Activated T-helper 9 cell treated with anti-CD3 and anti-CD28 coated beads, Interleukin-2, amount 50 U/mL, for 16 hours (primary cell): ENCODE data around the gene SEC31B.

Source experiments
- DNase-seq: peaks from one replicate; pipeline ENCODE4 v3.0.0-alpha.2; 2020; ENCODE audit warnings: low read depth

SEC31B gene

GRCh38 chr10:100519311-100520051, at the start of gene SEC31B:
SEC31B (minus strand) TSS chr10:100519861; CDS start chr10:100516952, 2,909 bp downstream.
- DNase-seq, result no peak

- no peak for DNase-seq
Observed at GRCh38 chr10:100568912-100569311, 49.3 kb upstream of the SEC31B start.

- DNase-seq, result no peak
Observed at GRCh38 chr10:100567826-100568225, 48.2 kb upstream of the SEC31B start.

GRCh38 chr10:100567249-100567648, 47.6 kb upstream of the SEC31B start:
- DNase-seq, result no peak

- DNase-seq, result no peak
Observed at GRCh38 chr10:100566561-100566960, 46.9 kb upstream of the SEC31B start.

- DNase-seq, result no peak
Observed at GRCh38 chr10:100565206-100565985, 45.7 kb upstream of the SEC31B start.

- peak; percentile 72 for DNase-seq
Observed at GRCh38 chr10:100562008-100562672, 42.5 kb upstream of the SEC31B start.

GRCh38 chr10:100561005-100561404, 41.3 kb upstream of the SEC31B start:
- no peak for DNase-seq

GRCh38 chr10:100560248-100560647, 40.6 kb upstream of the SEC31B start:
- DNase-seq, result no peak

- no peak for DNase-seq
Observed at GRCh38 chr10:100554902-100555301, 35.2 kb upstream of the SEC31B start.

- no peak for DNase-seq
Observed at GRCh38 chr10:100553929-100554328, 34.3 kb upstream of the SEC31B start.

- DNase-seq, result no peak
Observed at GRCh38 chr10:100551738-100552137, 32.1 kb upstream of the SEC31B start.

- no peak for DNase-seq
Observed at GRCh38 chr10:100551196-100551595, 31.5 kb upstream of the SEC31B start.

GRCh38 chr10:100544950-100545349, 25.3 kb upstream of the SEC31B start:
- no peak for DNase-seq

- no peak for DNase-seq
Observed at GRCh38 chr10:100537475-100537874, 17.8 kb upstream of the SEC31B start.

GRCh38 chr10:100535715-100536353, 16.2 kb upstream of the SEC31B start, which contains the start of gene HIF1AN:
HIF1AN (plus strand) TSS chr10:100535943; CDS start chr10:100535959, 16 bp downstream.
- DNase-seq, result peak; percentile 82

- DNase-seq, result no peak
Observed at GRCh38 chr10:100535338-100535714, 15.7 kb upstream of the SEC31B start.

- no peak for DNase-seq
Observed at GRCh38 chr10:100534726-100535125, 15.1 kb upstream of the SEC31B start.

- DNase-seq, result no peak
Observed at GRCh38 chr10:100531761-100532160, 12.1 kb upstream of the SEC31B start.

- peak; percentile 76 for DNase-seq
Observed at GRCh38 chr10:100529475-100530298, 10.0 kb upstream of the SEC31B start, which contains the start of gene NDUFB8. NDUFB8 (minus strand) TSS chr10:100529871; CDS start chr10:100529851, 20 bp downstream.

- no peak for DNase-seq
Observed at GRCh38 chr10:100528921-100529474, 9.3 kb upstream of the SEC31B start.
